ENCODE measurements around the gene SLC39A10. TPM values are rescaled to one million over a fixed set of nuclear protein-coding genes. Genes with fewer than 3 reads are reported as not detected.

The SLC39A10 gene
- total RNA-seq, 1 experiment from 2014 or later: 167 TPM

- TF ChIP-seq, protein P1, sequence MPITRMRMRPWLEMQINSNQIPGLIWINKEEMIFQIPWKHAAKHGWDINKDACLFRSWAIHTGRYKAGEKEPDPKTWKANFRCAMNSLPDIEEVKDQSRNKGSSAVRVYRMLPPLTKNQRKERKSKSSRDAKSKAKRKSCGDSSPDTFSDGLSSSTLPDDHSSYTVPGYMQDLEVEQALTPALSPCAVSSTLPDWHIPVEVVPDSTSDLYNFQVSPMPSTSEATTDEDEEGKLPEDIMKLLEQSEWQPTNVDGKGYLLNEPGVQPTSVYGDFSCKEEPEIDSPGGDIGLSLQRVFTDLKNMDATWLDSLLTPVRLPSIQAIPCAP (CRISPR knock-in tag; IDR thresholded peaks at IDR 0.05): no peak
- TF ChIP-seq ZNF423 (CRISPR knock-in tag; IDR thresholded peaks at IDR 0.05): no peak
- TF ChIP-seq GTF2I (CRISPR knock-in tag; conservative IDR thresholded peaks at IDR 0.05): no peak
Observed at GRCh38 chr2:195662138-195662537, 5.1 kb downstream of the SLC39A10 start (continued).

GRCh38 chr2:195663007-195663406, 6.0 kb downstream of the SLC39A10 start:
- peaks cover 53% of the 10 kb centered on the region for H3K4me1 Mint-ChIP-seq
- H3K36me3 Mint-ChIP-seq: no peaks in the 10 kb centered on the region
- H3K27ac Mint-ChIP-seq: no peak overlapping the region
- no peak for DNase-seq (ENCODE audit: low spot score)
- ChIA-PET CTCF (interaction anchor here (1.1 to 1.7 kb wide), 3 partner anchors 9 to 406 kb away, joined by 3 to 10 read pairs (median 6); partner anchors contain the start of gene DNAH7), POLR2A (no interaction called here)
- H3K27me3 Mint-ChIP-seq (ENCODE audit: low read depth): no peaks in the 10 kb centered on the region
- TF ChIP-seq, protein P2, sequence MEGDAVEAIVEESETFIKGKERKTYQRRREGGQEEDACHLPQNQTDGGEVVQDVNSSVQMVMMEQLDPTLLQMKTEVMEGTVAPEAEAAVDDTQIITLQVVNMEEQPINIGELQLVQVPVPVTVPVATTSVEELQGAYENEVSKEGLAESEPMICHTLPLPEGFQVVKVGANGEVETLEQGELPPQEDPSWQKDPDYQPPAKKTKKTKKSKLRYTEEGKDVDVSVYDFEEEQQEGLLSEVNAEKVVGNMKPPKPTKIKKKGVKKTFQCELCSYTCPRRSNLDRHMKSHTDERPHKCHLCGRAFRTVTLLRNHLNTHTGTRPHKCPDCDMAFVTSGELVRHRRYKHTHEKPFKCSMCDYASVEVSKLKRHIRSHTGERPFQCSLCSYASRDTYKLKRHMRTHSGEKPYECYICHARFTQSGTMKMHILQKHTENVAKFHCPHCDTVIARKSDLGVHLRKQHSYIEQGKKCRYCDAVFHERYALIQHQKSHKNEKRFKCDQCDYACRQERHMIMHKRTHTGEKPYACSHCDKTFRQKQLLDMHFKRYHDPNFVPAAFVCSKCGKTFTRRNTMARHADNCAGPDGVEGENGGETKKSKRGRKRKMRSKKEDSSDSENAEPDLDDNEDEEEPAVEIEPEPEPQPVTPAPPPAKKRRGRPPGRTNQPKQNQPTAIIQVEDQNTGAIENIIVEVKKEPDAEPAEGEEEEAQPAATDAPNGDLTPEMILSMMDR (IDR thresholded peaks at IDR 0.05): no peak
- TF ChIP-seq, protein P3, sequence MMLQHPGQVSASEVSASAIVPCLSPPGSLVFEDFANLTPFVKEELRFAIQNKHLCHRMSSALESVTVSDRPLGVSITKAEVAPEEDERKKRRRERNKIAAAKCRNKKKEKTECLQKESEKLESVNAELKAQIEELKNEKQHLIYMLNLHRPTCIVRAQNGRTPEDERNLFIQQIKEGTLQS (CRISPR knock-in tag; conservative IDR thresholded peaks at IDR 0.05): no peak
- TF ChIP-seq ZNF671 (CRISPR knock-in tag; IDR thresholded peaks at IDR 0.05): no peak
- no peak for TF ChIP-seq TCF7 (CRISPR knock-in tag; IDR thresholded peaks at IDR 0.05; ENCODE audit: low read depth)
- TF ChIP-seq JAZF1 (CRISPR knock-in tag; IDR thresholded peaks at IDR 0.05): no peak
- TF ChIP-seq, protein P4, sequence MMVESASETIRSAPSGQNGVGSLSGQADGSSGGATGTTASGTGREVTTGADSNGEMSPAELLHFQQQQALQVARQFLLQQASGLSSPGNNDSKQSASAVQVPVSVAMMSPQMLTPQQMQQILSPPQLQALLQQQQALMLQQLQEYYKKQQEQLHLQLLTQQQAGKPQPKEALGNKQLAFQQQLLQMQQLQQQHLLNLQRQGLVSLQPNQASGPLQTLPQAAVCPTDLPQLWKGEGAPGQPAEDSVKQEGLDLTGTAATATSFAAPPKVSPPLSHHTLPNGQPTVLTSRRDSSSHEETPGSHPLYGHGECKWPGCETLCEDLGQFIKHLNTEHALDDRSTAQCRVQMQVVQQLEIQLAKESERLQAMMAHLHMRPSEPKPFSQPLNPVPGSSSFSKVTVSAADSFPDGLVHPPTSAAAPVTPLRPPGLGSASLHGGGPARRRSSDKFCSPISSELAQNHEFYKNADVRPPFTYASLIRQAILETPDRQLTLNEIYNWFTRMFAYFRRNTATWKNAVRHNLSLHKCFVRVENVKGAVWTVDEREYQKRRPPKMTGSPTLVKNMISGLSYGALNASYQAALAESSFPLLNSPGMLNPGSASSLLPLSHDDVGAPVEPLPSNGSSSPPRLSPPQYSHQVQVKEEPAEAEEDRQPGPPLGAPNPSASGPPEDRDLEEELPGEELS (CRISPR knock-in tag; IDR thresholded peaks at IDR 0.05): no peak
- no peak overlapping the region for H3K4me3 Mint-ChIP-seq
- no peaks in the 10 kb centered on the region for H3K9me3 Mint-ChIP-seq
- ATAC-seq: no peak

- H3K4me1 Mint-ChIP-seq: peaks cover 38% of the 10 kb centered on the region
- no peaks in the 10 kb centered on the region for H3K36me3 Mint-ChIP-seq
- ChIA-PET CTCF (interaction anchor here (0.8 to 3.1 kb wide), 4 partner anchors 8 to 402 kb away, joined by 3 to 9 read pairs (median 4); no protein-coding TSS in a partner anchor), POLR2A (interaction anchor here (1.2 kb wide), 1 partner anchor 8 kb away, joined by 3 read pairs; the partner anchor contains the start of gene SLC39A10)
- DNase-seq (ENCODE audit: low spot score) (no peak), ATAC-seq (no peak)
- H3K27ac Mint-ChIP-seq: no peak overlapping the region
- H3K9me3 Mint-ChIP-seq: no peaks in the 10 kb centered on the region
- no peak overlapping the region for H3K4me3 Mint-ChIP-seq
- H3K27me3 Mint-ChIP-seq (ENCODE audit: low read depth): no peaks in the 10 kb centered on the region
- TF ChIP-seq ZNF396 (CRISPR knock-in tag; IDR thresholded peaks at IDR 0.05; ENCODE audit: borderline replicate concordance) (no peak), ZNF423 (CRISPR knock-in tag; IDR thresholded peaks at IDR 0.05) (no peak), RORB (CRISPR knock-in tag; IDR thresholded peaks at IDR 0.05) (no peak), CBFB (CRISPR knock-in tag; IDR thresholded peaks at IDR 0.05; ENCODE audit: low read depth) (no peak), ZBTB21 (CRISPR knock-in tag; IDR thresholded peaks at IDR 0.05; ENCODE audit: borderline replicate concordance) (no peak), HMGXB4 (CRISPR knock-in tag; IDR thresholded peaks at IDR 0.05) (no peak), SMAD3 (CRISPR knock-in tag; IDR thresholded peaks at IDR 0.05; ENCODE audit: borderline replicate concordance) (no peak), ZNF232 (CRISPR knock-in tag; IDR thresholded peaks at IDR 0.05) (no peak), TP53 (CRISPR knock-in tag; IDR thresholded peaks at IDR 0.05) (no peak), ZNF317 (CRISPR knock-in tag; IDR thresholded peaks at IDR 0.05; ENCODE audit: borderline replicate concordance, low read depth) (no peak), HMGA2 (CRISPR knock-in tag; IDR thresholded peaks at IDR 0.05) (no peak), ZNF219 (CRISPR knock-in tag; IDR thresholded peaks at IDR 0.05; ENCODE audit: borderline replicate concordance) (no peak)
- TF ChIP-seq, protein P5, sequence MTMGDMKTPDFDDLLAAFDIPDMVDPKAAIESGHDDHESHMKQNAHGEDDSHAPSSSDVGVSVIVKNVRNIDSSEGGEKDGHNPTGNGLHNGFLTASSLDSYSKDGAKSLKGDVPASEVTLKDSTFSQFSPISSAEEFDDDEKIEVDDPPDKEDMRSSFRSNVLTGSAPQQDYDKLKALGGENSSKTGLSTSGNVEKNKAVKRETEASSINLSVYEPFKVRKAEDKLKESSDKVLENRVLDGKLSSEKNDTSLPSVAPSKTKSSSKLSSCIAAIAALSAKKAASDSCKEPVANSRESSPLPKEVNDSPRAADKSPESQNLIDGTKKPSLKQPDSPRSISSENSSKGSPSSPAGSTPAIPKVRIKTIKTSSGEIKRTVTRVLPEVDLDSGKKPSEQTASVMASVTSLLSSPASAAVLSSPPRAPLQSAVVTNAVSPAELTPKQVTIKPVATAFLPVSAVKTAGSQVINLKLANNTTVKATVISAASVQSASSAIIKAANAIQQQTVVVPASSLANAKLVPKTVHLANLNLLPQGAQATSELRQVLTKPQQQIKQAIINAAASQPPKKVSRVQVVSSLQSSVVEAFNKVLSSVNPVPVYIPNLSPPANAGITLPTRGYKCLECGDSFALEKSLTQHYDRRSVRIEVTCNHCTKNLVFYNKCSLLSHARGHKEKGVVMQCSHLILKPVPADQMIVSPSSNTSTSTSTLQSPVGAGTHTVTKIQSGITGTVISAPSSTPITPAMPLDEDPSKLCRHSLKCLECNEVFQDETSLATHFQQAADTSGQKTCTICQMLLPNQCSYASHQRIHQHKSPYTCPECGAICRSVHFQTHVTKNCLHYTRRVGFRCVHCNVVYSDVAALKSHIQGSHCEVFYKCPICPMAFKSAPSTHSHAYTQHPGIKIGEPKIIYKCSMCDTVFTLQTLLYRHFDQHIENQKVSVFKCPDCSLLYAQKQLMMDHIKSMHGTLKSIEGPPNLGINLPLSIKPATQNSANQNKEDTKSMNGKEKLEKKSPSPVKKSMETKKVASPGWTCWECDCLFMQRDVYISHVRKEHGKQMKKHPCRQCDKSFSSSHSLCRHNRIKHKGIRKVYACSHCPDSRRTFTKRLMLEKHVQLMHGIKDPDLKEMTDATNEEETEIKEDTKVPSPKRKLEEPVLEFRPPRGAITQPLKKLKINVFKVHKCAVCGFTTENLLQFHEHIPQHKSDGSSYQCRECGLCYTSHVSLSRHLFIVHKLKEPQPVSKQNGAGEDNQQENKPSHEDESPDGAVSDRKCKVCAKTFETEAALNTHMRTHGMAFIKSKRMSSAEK (CRISPR knock-in tag; IDR thresholded peaks at IDR 0.05; ENCODE audit: borderline replicate concordance): no peak
- TF ChIP-seq, protein P6, sequence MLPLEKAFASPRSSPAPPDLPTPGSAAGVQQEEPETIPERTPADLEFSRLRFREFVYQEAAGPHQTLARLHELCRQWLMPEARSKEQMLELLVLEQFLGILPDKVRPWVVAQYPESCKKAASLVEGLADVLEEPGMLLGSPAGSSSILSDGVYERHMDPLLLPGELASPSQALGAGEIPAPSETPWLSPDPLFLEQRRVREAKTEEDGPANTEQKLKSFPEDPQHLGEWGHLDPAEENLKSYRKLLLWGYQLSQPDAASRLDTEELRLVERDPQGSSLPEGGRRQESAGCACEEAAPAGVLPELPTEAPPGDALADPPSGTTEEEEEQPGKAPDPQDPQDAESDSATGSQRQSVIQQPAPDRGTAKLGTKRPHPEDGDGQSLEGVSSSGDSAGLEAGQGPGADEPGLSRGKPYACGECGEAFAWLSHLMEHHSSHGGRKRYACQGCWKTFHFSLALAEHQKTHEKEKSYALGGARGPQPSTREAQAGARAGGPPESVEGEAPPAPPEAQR (CRISPR knock-in tag; IDR thresholded peaks at IDR 0.05): no peak
Observed at GRCh38 chr2:195664528-195664927, 7.5 kb downstream of the SLC39A10 start.
